A172 (cell line): ENCODE data around the gene LTBR. TPM values are rescaled to one million over a fixed set of nuclear protein-coding genes. Genes with fewer than 3 reads are reported as not detected.
"Not testable (repeated sequence)": the region's sequence is repeated elsewhere in the genome, so short reads cannot be mapped to it uniquely, and the experiment has no call there.

Experiments
- DNase-seq: peaks from one replicate; pipeline ENCODE4 v3.0.0-alpha.2; 2015; ENCODE audit warnings: low spot score
- total RNA-seq: library from RNA; depleted of rRNA; stranded (reverse); fragments of >200 nt; shearing (Covaris generic); gene quantifications from 2 replicates; pipeline ENCODE4 v1.2.3, GENCODE V29; 2014; rRNA removed

The LTBR gene
- total RNA-seq, 1 experiment from 2014 or later: not detected

GRCh38 chr12:6425590-6426531, 41.9 kb downstream of the LTBR start:
- no peak for DNase-seq

- no peak for DNase-seq
Observed at GRCh38 chr12:6426882-6427671, 43.1 kb downstream of the LTBR start.

GRCh38 chr12:6427796-6428195, 43.8 kb downstream of the LTBR start:
- DNase-seq: not testable (repeated sequence)

GRCh38 chr12:6428326-6428725, 44.4 kb downstream of the LTBR start:
- no peak for DNase-seq

GRCh38 chr12:6430124-6430989, 46.4 kb downstream of the LTBR start:
- peak; percentile 95 for DNase-seq

- DNase-seq: no peak
Observed at GRCh38 chr12:6432991-6433390, 49.0 kb downstream of the LTBR start.

- no peak for DNase-seq
Observed at GRCh38 chr12:6434205-6435140, 50.5 kb downstream of the LTBR start.

GRCh38 chr12:6435961-6436715, 52.2 kb downstream of the LTBR start:
- DNase-seq: no peak

GRCh38 chr12:6437586-6437985, 53.6 kb downstream of the LTBR start:
- DNase-seq: no peak

GRCh38 chr12:6438345-6438744, 54.4 kb downstream of the LTBR start:
- no peak for DNase-seq

- DNase-seq: no peak
Observed at GRCh38 chr12:6440391-6440790, 56.4 kb downstream of the LTBR start.

Other genes with a start within 250 kb of the LTBR start
- gene CD9, start 183.8 kb upstream of the LTBR start, total RNA-seq: 107 and 128 TPM in 2 replicates
- gene PLEKHG6, start 73.5 kb upstream of the LTBR start, total RNA-seq: not detected in 2 replicates
- gene TNFRSF1A, start 42.1 kb upstream of the LTBR start, total RNA-seq: 121 and 172 TPM in 2 replicates
- gene SCNN1A, start 8.6 kb upstream of the LTBR start, total RNA-seq: 0.07 and 2.9 TPM in 2 replicates
- gene CD27, start 60.8 kb downstream of the LTBR start, total RNA-seq: not detected in 2 replicates
- gene TAPBPL, start 67.9 kb downstream of the LTBR start, total RNA-seq: 2.6 and 3.4 TPM in 2 replicates
- 0.33 and 3.2 TPM in 2 replicates for gene VAMP1, start 86.5 kb downstream of the LTBR start, total RNA-seq
- gene MRPL51, start 109.1 kb downstream of the LTBR start, total RNA-seq: 116 and 166 TPM in 2 replicates
- gene NCAPD2, start 109.9 kb downstream of the LTBR start, total RNA-seq: 46.2 and 60.2 TPM in 2 replicates
- gene GAPDH, start 150.4 kb downstream of the LTBR start, total RNA-seq: 3,748 and 4,015 TPM in 2 replicates
- gene IFFO1, start 171.9 kb downstream of the LTBR start, total RNA-seq: 2.1 TPM in 2 replicates
- 53.9 and 59.8 TPM in 2 replicates for gene NOP2, start 184.1 kb downstream of the LTBR start, total RNA-seq
- 164 and 201 TPM in 2 replicates for gene CHD4, start 223.2 kb downstream of the LTBR start, total RNA-seq